ENCODE data around the gene HSF5. TPM values are rescaled to one million over a fixed set of nuclear protein-coding genes. Genes with fewer than 3 reads are reported as not detected.

HSF5 gene
- total and polyA plus RNA-seq, 2 of the 13 experiments (the other 11 are each of a cell fraction or from before 2014, with no cell fraction given), result not detected

GRCh38 chr17:58412961-58413586, 75.1 kb downstream of the HSF5 start (continued):
- TF ChIP-seq ZNF503 (CRISPR knock-in tag; IDR thresholded peaks at IDR 0.05) (peak; percentile 60; the same call in 1 of the 2 replicates), SIX4 (CRISPR knock-in tag; IDR thresholded peaks at IDR 0.05) (peak; percentile 93), NAIF1 (CRISPR knock-in tag; IDR thresholded peaks at IDR 0.05; ENCODE audit: borderline replicate concordance) (no peak), GFI1 (CRISPR knock-in tag; IDR thresholded peaks at IDR 0.05; ENCODE audit: borderline replicate concordance) (peak; percentile 64; the same call in 1 of the 2 replicates), TGIF2 (CRISPR knock-in tag; IDR thresholded peaks at IDR 0.05) (0 out of 2 replicates have a peak, but pooled peaks have one; percentile 33), RCOR2 (CRISPR knock-in tag; IDR thresholded peaks at IDR 0.05) (peak; percentile 54; the same call in 1 of the 2 replicates), CREM (IDR thresholded peaks at IDR 0.05) (peak; percentile 69), CREM (CRISPR knock-in tag; IDR thresholded peaks at IDR 0.05) (no peak), RBM39 (IDR thresholded peaks at IDR 0.05; ENCODE audit: low read depth, low read length, poor library complexity, severe bottlenecking) (no peak), ZNF776 (CRISPR knock-in tag; IDR thresholded peaks at IDR 0.05) (no peak), HDAC2 (CRISPR knock-in tag; IDR thresholded peaks at IDR 0.05) (peak; percentile 82; the same call in 1 of the 2 replicates), CBFB (CRISPR knock-in tag; IDR thresholded peaks at IDR 0.05) (peak; percentile 80; the same call in 1 of the 2 replicates), SIN3A (IDR thresholded peaks at IDR 0.05; ENCODE audit: borderline replicate concordance, low read depth, low read length) (peak; percentile 87), YEATS2 (CRISPR knock-in tag; IDR thresholded peaks at IDR 0.05; ENCODE audit: borderline replicate concordance) (peak; percentile 56; the same call in 1 of the 2 replicates), NR2F6 (IDR thresholded peaks at IDR 0.05) (no peak), NR2F6 (CRISPR knock-in tag; IDR thresholded peaks at IDR 0.05) (peak; percentile 64; the same call in 1 of the 2 replicates), ZNF550 (CRISPR knock-in tag; IDR thresholded peaks at IDR 0.05; ENCODE audit: borderline replicate concordance) (no peak), HMG20A (CRISPR knock-in tag; IDR thresholded peaks at IDR 0.05; ENCODE audit: borderline replicate concordance) (peak; percentile 85), PTBP1 (IDR thresholded peaks at IDR 0.05; ENCODE audit: low read depth, low read length, poor library complexity, severe bottlenecking) (no peak), ZFP1 (CRISPR knock-in tag; IDR thresholded peaks at IDR 0.05) (peak; percentile 25; the same call in 1 of the 2 replicates), RFX1 (IDR thresholded peaks at IDR 0.05) (no peak), TARDBP (CRISPR knock-in tag; IDR thresholded peaks at IDR 0.05) (0 out of 2 replicates have a peak, but pooled peaks have one; percentile 59), ELF3 (CRISPR knock-in tag; IDR thresholded peaks at IDR 0.05) (peak; percentile 69), HNF4A (CRISPR knock-in tag; IDR thresholded peaks at IDR 0.05) (peak; percentile 59), NFRKB (IDR thresholded peaks at IDR 0.05) (no peak), ASH2L (IDR thresholded peaks at IDR 0.05; ENCODE audit: insufficient read length, low read depth, low read length) (peak; percentile 37), MBD4 (IDR thresholded peaks at IDR 0.05; ENCODE audit: borderline replicate concordance, low read length) (peak; percentile 80; the same call in 1 of the 2 replicates), TP53 (CRISPR knock-in tag; conservative IDR thresholded peaks at IDR 0.05) (no peak), ARHGAP35 (CRISPR knock-in tag; IDR thresholded peaks at IDR 0.05; ENCODE audit: borderline replicate concordance) (no peak), MEF2D (CRISPR knock-in tag; IDR thresholded peaks at IDR 0.05) (no peak), ZNF331 (CRISPR knock-in tag; IDR thresholded peaks at IDR 0.05) (peak; percentile 63; the same call in 1 of the 2 replicates), MXI1 (IDR thresholded peaks at IDR 0.05; ENCODE audit: borderline replicate concordance, low read depth, low read length) (peak; percentile 74; the same call in 1 of the 3 replicates), ZNF891 (CRISPR knock-in tag; IDR thresholded peaks at IDR 0.05) (no peak), KMT2A (CRISPR knock-in tag; IDR thresholded peaks at IDR 0.05) (peak; percentile 75; the same call in 1 of the 2 replicates), ARID2 (CRISPR knock-in tag; IDR thresholded peaks at IDR 0.05; ENCODE audit: borderline replicate concordance) (no peak)

All from HepG2 (cell line).